Dedifferentiated amniotic fluid mesenchymal stem cell (primary cell): Measurements from ENCODE around the gene CACNA1A.
"Not testable (repeated sequence)": the region's sequence is repeated elsewhere in the genome, so short reads cannot be mapped to it uniquely, and the experiment has no call there.

ENCODE experiments used
- DNase-seq: peaks from one replicate; pipeline ENCODE4 v3.0.0-alpha.2; 2016; ENCODE audit errors: extremely low spot score

Gene CACNA1A

GRCh38 chr19:13229246-13229645 lies 277.0 kb downstream of the CACNA1A start:
- DNase-seq: no peak

DNA sequence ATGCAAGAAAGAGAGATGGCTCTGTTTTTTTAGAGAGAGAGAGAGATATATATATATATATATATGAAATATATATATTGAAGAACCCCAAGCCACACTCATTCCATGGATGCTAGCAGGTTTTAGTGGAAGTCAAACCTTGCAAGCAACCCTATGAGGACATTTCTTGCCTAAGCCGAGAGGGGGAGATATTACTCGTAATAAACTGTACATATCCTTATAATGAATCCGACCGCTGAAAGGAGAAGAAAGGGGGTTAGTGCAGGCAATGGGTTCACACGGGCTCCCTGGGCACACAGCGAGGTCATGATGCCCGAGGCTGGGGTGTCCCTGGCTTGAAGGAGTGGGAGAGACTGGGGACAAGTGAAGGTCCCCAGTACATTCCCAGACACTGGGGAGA lies 277.7 kb downstream of the CACNA1A start:
- no peak for DNase-seq

DNA sequence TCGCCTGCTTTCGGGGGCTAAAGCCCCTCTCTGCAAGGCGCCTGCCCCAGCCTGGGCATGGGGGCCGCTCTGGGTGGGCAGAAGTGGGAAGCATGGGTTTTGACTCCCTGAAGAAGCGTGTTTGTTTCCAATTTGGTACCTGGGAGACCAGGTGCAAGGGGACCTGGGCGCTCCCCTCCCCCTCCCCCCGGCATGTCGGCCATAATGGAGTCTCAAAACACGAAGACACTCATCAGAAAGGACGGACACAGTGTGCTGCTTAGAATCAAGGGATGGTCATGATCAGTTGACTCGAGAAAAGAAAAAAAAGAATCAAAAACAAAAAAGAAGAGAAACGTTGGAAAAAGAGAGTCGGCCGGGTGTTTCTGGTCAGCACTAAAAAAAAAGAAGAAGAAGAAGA lies 279.3 kb downstream of the CACNA1A start:
- DNase-seq: no peak

DNA sequence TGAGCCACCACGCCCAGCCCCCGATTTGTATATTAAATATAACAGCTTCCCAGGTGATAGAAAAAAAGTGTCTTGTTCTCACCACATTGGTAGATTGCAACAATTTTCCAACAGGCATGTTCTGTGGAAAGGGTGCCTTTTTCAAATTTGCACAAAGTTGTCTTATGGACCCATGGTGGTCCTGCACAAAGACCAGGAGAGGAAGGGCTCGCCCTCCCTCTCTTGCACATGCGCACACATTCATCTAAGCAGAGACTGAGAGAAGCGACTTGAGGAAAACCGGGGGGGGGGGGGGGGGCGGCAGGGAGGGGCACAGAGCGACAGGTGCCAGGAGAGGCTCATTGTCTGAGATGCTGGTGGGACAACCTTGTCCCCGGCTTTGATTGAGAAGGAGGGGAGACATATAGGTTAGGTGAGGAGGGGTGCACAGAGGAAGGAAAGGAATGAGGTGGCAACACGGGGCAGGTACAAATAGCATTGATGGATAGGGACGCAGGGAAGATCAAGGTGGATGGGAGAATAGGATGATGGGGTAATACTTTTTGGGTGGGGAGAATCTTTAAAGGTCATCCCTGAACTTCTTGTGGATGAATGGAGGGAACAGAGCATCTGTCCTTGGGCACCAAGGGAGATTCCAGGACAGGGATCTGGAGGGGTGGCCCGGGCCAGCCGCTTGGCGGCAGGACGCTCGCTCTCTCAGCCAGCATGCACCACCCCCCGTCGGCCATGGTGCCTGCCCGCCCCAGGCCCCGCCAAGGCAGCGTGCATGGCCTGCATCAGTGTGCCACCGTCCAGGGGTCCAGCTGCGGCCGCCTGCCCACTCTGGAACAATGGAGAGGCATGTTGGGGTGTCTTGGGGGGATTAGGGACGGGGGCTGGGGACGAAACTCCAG lies 280.1 kb downstream of the CACNA1A start:
- no peak for DNase-seq

DNA sequence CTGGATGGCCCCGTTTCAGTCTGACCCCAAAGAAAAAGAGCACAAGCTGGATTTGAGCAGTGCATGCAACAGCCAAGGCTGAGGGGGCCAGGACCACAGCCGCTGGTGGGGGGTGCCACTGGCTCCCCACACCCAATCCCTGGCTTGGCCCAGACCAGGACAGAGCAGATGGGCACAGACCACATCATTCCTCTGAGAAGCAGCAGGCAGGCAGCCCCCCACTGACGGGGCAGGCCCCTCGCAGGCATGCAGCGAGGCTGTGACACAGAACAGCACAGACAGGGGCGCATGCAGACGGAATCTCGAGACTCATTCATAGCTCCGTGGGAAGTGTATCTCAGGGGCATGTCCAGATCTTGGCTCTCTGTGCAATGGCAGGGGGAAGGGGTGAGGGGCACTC lies 281.2 kb downstream of the CACNA1A start:
- no peak for DNase-seq

- DNase-seq: no peak
These were observed 285.4 kb downstream of the CACNA1A start for GRCh38 chr19:13220847-13221246.

DNA sequence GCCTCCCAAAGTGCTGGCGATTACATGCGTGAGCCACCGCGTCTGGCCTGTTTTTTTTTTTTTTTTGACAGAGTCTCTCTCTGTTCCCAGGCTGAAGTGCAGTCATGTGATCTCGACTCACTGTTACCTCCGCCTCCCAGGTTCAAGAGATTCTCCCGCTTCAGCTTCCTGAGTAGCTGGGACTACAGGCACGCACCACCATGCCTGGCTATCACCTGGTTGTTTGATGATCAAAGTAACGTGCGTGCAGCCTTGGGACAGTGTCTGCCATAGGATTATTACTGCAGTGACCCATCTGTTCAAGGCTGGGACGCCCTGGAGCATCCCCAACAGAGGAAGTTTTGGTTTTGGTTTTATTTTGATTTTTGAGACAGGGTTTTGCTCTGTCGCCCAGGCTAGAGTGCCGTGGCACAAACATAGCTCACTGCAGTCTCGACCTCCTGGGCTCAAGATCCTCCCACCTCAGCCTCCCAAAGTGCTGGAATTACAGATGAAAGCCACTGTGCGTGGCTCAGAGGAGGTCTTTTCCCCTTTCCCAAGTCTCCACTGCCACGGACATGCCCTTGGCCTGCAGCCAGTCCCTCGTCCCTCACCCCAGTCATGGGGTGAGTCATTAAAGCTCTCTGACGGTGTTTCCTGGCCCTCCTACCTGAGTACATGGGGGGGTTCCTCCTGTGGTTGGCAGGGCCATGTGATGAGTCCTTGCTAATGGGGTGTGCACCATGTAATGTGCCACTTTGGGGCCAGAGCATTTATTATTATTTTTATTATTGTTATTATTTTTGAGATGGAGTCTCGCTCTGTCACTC lies 290.5 kb downstream of the CACNA1A start:
- no peak for DNase-seq

DNA sequence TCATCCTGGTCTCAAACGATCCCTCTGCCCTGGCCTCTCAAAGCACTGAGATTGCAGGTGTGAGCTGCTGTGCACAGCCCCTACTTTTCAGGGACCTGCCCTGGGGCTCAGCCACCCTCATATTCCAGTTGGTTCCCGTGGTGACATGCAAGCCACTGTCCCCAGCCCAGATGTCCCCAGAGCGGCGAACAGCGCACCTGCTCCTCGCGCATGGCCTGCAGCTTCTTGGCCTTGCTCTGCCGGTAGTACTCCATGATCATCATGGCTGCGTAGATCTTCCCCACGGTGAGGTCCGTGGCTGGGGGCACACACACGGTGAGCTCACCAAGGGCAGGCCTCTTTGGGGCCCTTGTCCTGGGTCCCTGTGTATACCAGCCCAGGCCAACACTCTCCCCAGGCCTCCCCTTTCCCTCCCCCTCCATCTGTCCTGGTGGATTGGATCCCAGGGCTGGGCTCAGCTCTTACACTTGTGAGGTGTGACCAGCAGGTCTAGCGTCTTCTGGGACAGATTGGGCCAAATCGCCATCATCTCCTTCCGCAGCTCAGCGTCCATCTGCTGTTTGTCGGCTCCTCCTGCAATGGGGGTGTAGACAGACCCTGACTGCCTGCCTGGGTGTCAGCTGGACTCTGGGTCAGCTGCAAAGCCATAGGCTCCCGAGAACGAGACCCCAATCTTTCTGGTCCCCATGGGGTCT lies 292.1 kb downstream of the CACNA1A start:
- DNase-seq: no peak

DNA sequence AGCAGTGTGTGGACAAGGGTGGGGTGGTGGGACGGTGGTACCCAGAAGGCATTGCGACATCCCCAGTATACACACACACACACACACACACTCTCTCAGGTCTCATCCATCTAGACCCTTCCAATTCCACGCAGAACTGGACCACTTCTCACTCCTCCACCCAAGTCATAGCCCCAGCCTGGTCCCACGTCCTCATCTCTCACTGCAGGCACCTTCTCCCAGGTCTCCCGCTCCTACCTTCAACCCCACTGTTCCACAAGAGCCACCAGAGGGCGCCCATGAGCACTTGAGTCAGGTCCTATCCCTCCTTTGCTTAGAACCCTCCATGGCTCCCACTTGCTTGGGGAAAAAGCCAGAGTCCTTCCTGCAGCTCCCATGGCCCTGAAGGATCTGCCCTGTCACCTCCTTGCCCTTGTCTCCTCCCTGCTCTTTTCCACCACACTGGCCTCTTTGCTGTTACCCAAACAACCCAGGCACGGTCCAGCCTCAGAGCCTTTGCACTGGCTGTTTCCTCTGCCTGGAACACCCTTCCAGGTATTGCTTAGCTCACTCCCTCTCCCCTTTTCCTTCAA lies 293.4 kb downstream of the CACNA1A start:
- no peak for DNase-seq

GRCh38 chr19:13211426-13212308 lies 294.6 kb downstream of the CACNA1A start:
- DNase-seq: no peak

GRCh38 chr19:13210941-13211340 lies 295.3 kb downstream of the CACNA1A start:
- DNase-seq: no peak

- DNase-seq: no peak
These were observed 295.9 kb downstream of the CACNA1A start for GRCh38 chr19:13210339-13210775.

DNA sequence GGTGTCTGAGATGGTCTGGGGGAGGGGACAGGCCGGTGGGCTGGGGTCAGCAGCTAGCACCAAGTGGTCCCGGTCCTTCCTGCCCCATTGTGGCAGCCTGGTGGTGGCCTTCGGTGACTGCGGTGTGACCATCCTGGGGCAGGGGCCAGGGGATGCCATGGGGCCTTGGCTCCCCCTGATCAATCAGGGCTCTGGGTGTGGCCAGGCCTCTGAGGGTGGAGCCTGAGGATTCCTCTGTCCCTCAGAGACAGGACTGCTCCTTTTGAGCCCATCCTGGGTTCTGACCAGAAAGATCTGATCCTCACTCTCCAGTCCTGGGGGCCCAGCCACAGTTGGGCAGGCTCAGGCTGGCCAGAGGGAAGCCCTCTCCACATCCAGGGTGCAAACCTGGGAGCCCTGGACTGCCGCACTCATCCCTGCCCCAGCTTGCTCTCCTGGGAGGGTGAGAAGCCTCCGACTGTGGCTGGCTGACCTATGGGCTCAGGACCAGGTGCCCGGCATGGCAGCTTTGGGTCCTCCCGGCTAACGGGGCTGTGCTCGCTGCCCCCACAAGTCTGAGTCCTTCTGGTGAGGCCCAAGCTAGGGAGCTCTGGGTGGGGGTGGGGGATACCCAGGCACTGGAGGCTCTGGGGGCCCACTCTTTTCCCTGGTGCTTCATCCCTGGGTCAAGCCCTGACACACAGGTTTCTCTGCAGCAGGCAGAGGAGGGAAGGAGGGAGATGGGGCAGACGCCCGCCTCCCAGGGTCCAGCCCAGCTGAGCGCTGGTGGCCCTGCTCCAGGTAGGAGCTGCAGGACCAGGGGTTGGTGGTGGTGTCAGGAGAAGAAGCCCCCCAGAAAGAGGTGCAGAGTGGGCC lies 296.6 kb downstream of the CACNA1A start:
- DNase-seq: no peak

- no peak for DNase-seq
These were observed 297.4 kb downstream of the CACNA1A start for GRCh38 chr19:13208672-13209483.

GRCh38 chr19:13207846-13208671 lies 298.2 kb downstream of the CACNA1A start:
- DNase-seq: no peak

DNA sequence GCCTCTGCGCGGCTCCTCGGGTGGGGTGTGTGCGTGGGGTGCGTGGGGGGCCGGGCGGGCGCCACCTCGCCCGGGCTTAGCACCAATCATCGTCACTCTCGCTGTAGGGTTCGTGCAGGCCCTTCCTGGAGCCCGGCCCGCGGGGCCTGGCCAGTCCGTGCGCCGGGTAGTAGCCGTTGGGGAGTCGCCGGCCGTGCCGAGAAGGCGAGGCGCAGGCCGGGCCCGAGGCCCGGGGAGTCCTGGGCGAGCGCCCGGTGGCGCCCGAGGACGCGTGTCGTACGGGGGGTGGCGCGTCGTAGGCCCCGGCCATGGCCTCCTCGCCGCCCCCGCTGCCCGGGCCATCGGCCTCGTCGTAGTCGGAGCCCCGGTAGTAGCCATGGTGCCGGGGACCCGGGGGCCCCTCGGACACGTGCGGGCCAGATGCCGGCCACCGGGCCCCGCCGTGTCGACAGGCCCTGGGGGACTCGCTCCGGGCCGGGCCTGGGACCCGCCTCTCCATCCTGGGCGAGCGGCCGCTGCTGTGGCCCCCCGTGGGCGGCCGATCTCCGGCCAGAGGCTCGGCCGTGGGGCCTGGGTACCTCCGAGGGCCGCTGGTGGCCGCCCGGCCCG lies 298.9 kb downstream of the CACNA1A start:
- no peak for DNase-seq

GRCh38 chr19:13206587-13206986 lies 299.7 kb downstream of the CACNA1A start:
- no peak for DNase-seq

GRCh38 chr19:13202112-13202511 lies 304.2 kb downstream of the CACNA1A start:
- not testable (repeated sequence) for DNase-seq
